OCI-LY1 (cell line): ENCODE measurements around the gene ERH.

Experiments
- H2AFZ ChIP-seq: fragments of 200-600 bp; sonication (generic), shearing (Covaris generic); 2 replicates; pipeline ENCODE4 v1.6.0; 2014; ENCODE audit warnings: antibody characterized with exemption, mild to moderate bottlenecking, low read length
- H3F3A ChIP-seq: fragments of 200-600 bp; sonication (generic), shearing (Covaris generic); 2 replicates; pipeline ENCODE4 v1.6.0; 2014; ENCODE audit warnings: mild to moderate bottlenecking, antibody characterized with exemption, low read length, moderate library complexity; ENCODE audit not compliant: insufficient read depth
- H3K27ac ChIP-seq: fragments of 200-600 bp; sonication (generic); 2 replicates; pipeline ENCODE4 v1.5.1; 2014; ENCODE audit warnings: low read length, mixed run types, mild to moderate bottlenecking, low read depth; ENCODE audit not compliant: poor library complexity, severe bottlenecking
- H3K27me3 ChIP-seq: fragments of 200-600 bp; sonication (generic); 2 replicates; pipeline ENCODE4 v1.6.0; 2014; ENCODE audit warnings: antibody characterized with exemption, mild to moderate bottlenecking, low read length, moderate library complexity; ENCODE audit not compliant: insufficient read depth
- H3K36me3 ChIP-seq: fragments of 200-600 bp; sonication (generic); 2 replicates; pipeline ENCODE4 v1.6.1; 2014; ENCODE audit warnings: mild to moderate bottlenecking, antibody characterized with exemption, low read length, moderate library complexity, mixed read lengths; ENCODE audit not compliant: insufficient read depth
- H3K4me1 ChIP-seq: fragments of 200-600 bp; sonication (generic); 2 replicates; pipeline ENCODE4 v1.5.1; 2014; ENCODE audit warnings: mild to moderate bottlenecking, low read length, moderate library complexity; ENCODE audit not compliant: insufficient read depth, severe bottlenecking
- H3K4me2 ChIP-seq: fragments of 200-600 bp; sonication (generic), shearing (Covaris generic); 2 replicates; pipeline ENCODE4 v1.6.1; 2014; ENCODE audit warnings: low read length
- H3K4me3 ChIP-seq: fragments of 200-600 bp; sonication (generic); 2 replicates; pipeline ENCODE4 v1.5.1; 2014; ENCODE audit warnings: low read length, low read depth, mild to moderate bottlenecking, mixed read lengths; ENCODE audit not compliant: poor library complexity, severe bottlenecking
- H3K79me2 ChIP-seq: fragments of 200-600 bp; shearing (Covaris generic); 2 replicates; pipeline ENCODE4 v1.6.1; 2016; ENCODE audit warnings: mixed run types, low read length, mixed read lengths; ENCODE audit not compliant: insufficient read depth
- H3K9ac ChIP-seq: fragments of 200-600 bp; sonication (generic), shearing (Covaris generic); 2 replicates; pipeline ENCODE4 v1.6.1; 2014; ENCODE audit warnings: mild to moderate bottlenecking, low read length, mixed read lengths
- H3K9me2 ChIP-seq: fragments of 200-600 bp; sonication (generic), shearing (Covaris generic); 2 replicates; pipeline ENCODE4 v1.6.1; 2014; ENCODE audit warnings: low read depth, mild to moderate bottlenecking, low read length, mixed read lengths
- H3K9me3 ChIP-seq: fragments of 200-600 bp; shearing (Covaris generic); 2 replicates; pipeline ENCODE4 v1.6.1; 2014; ENCODE audit warnings: low read length, mixed read lengths
- H4K20me1 ChIP-seq: fragments of 200-600 bp; sonication (generic), shearing (Covaris generic); 2 replicates; pipeline ENCODE4 v1.6.0; 2016; ENCODE audit warnings: mild to moderate bottlenecking, low read length; ENCODE audit not compliant: insufficient read depth
- CTCF ChIP-seq: fragments of 200-600 bp; sonication (generic), shearing (Covaris generic); IDR thresholded peaks from 2 replicates; pipeline ENCODE4 v1.5.1; 2017; ENCODE audit warnings: mild to moderate bottlenecking, antibody characterized with exemption, low read length, moderate library complexity, mixed read lengths
- EZH2 ChIP-seq: fragments of 200-600 bp; sonication (generic), shearing (Covaris generic); IDR thresholded peaks from 2 replicates; pipeline ENCODE4 v1.8.0; 2017; ENCODE audit warnings: borderline replicate concordance, mixed run types, mild to moderate bottlenecking, antibody characterized with exemption, low read length, moderate library complexity, mixed read lengths

Gene ERH

GRCh38 chr14:69351911-69352310, 46.2 kb downstream of the ERH start:
- Histone ChIP-seq H3K27me3 (no peaks in the 10 kb centered on the region), H2AFZ (no peak overlapping the region), H3K27ac (no peak overlapping the region), H3K9ac (no peak overlapping the region), H3K4me3 (no peak overlapping the region), H3K36me3 (no peaks in the 10 kb centered on the region), H3K79me2 (no peaks in the 10 kb centered on the region), H3F3A (no peaks in the 10 kb centered on the region), H3K9me3 (no peaks in the 10 kb centered on the region), H4K20me1 (no peaks in the 10 kb centered on the region), H3K4me1 (peaks cover 18% of the 10 kb centered on the region), H3K9me2 (no peaks in the 10 kb centered on the region), H3K4me2 (no peak overlapping the region)
- TF ChIP-seq EZH2 (no peak), CTCF (no peak)

GRCh38 chr14:69351385-69351784, 46.7 kb downstream of the ERH start:
- no peaks in the 10 kb centered on the region for H4K20me1 ChIP-seq
- no peak for TF ChIP-seq EZH2
- H3K4me3 ChIP-seq = no peak overlapping the region
- H3K79me2 ChIP-seq = no peaks in the 10 kb centered on the region
- no peak overlapping the region for H2AFZ ChIP-seq
- no peak overlapping the region for H3K4me2 ChIP-seq
- H3F3A ChIP-seq = no peaks in the 10 kb centered on the region
- H3K27ac ChIP-seq = no peak overlapping the region
- peaks cover 18% of the 10 kb centered on the region for H3K4me1 ChIP-seq
- no peaks in the 10 kb centered on the region for H3K36me3 ChIP-seq
- no peaks in the 10 kb centered on the region for H3K9me3 ChIP-seq
- no peaks in the 10 kb centered on the region for H3K9me2 ChIP-seq
- H3K9ac ChIP-seq = no peak overlapping the region
- H3K27me3 ChIP-seq = no peaks in the 10 kb centered on the region

- H4K20me1 ChIP-seq = no peaks in the 10 kb centered on the region
- no peaks in the 10 kb centered on the region for H3K27me3 ChIP-seq
- no peaks in the 10 kb centered on the region for H3K36me3 ChIP-seq
- no peak overlapping the region for H3K9ac ChIP-seq
- H3K4me2 ChIP-seq = no peak overlapping the region
- no peaks in the 10 kb centered on the region for H3K79me2 ChIP-seq
- H3K9me3 ChIP-seq = no peaks in the 10 kb centered on the region
- TF ChIP-seq CTCF (no peak), EZH2 (no peak)
- H3K4me1 ChIP-seq = peaks cover 18% of the 10 kb centered on the region
- H3K27ac ChIP-seq = no peak overlapping the region
- H3F3A ChIP-seq = no peaks in the 10 kb centered on the region
- H2AFZ ChIP-seq = no peak overlapping the region
- H3K4me3 ChIP-seq = no peak overlapping the region
- no peaks in the 10 kb centered on the region for H3K9me2 ChIP-seq
Measured at GRCh38 chr14:69350892-69351291, 47.2 kb downstream of the ERH start.

- no peaks in the 10 kb centered on the region for H3K36me3 ChIP-seq
- H3K9ac ChIP-seq = no peak overlapping the region
- H3K9me2 ChIP-seq = no peaks in the 10 kb centered on the region
- H3K4me2 ChIP-seq = no peak overlapping the region
- TF ChIP-seq CTCF = no peak
- no peak for TF ChIP-seq EZH2
- no peaks in the 10 kb centered on the region for H3K79me2 ChIP-seq
- H2AFZ ChIP-seq = no peak overlapping the region
- H3K4me1 ChIP-seq = peaks cover 5% of the 10 kb centered on the region
- H3K27ac ChIP-seq = no peak overlapping the region
- H4K20me1 ChIP-seq = no peaks in the 10 kb centered on the region
- no peaks in the 10 kb centered on the region for H3K9me3 ChIP-seq
- H3F3A ChIP-seq = no peaks in the 10 kb centered on the region
- H3K4me3 ChIP-seq = no peak overlapping the region
- no peaks in the 10 kb centered on the region for H3K27me3 ChIP-seq
Measured at GRCh38 chr14:69349091-69349777, 48.9 kb downstream of the ERH start.
